HUES6 (cell line): Measurements from ENCODE around the gene BLOC1S3.

ENCODE experiments used
- H3K27ac ChIP-seq: 2 replicates; pipeline ENCODE4 v1.7.0; 2013; ENCODE audit warnings: low read depth, mild to moderate bottlenecking, low read length, inconsistent platforms
- H3K27me3 ChIP-seq: 2 replicates; pipeline ENCODE4 v1.6.1; 2013; ENCODE audit warnings: low read length; ENCODE audit not compliant: control insufficient read depth, insufficient read depth
- H3K36me3 ChIP-seq: 2 replicates; pipeline ENCODE4 v1.6.1; 2013; ENCODE audit warnings: low read length; ENCODE audit not compliant: control insufficient read depth, insufficient read depth
- H3K4me1 ChIP-seq: 2 replicates; pipeline ENCODE4 v1.6.1; 2013; ENCODE audit warnings: low read length; ENCODE audit not compliant: control insufficient read depth, insufficient read depth
- H3K4me3 ChIP-seq: 2 replicates; pipeline ENCODE4 v1.5.1; 2013; ENCODE audit warnings: low read depth, low read length
- H3K9ac ChIP-seq: one replicate; pipeline ENCODE4 v1.6.1; 2013; ENCODE audit warnings: mild to moderate bottlenecking, low read length
- H3K9me3 ChIP-seq: 2 replicates; pipeline ENCODE4 v1.6.1; 2013; ENCODE audit warnings: low read depth, low read length; ENCODE audit not compliant: control insufficient read depth, insufficient read depth

Gene BLOC1S3

DNA sequence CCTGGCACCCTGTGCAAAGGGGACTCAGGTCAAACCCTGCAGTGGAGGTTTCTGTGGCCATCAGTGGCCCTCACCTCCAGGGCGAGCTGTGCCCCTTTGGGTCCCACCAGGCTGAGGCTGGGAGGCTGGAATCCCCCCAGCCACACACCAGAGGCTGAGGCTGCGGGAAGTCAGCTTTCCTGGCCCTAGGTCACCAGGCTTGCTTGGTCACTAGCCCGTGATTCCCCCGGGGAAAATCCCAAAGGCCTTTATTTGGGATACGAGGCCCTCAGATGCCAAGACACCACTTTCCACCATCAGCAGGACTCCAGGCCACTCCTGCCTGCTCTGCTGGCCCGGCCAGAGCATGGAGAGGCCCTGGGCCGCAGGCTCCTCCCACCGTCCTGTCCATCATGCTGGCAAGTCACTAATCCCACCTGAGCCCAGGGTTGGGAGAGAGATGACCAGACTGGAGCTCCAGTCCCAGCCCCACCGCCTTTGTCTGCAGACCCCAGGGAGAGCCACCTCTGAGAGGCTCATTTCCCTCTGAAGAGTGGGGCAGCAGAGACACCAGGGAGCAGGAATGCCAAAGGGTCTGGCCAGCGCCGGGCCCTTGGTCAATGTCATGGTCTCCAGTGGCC is 22.5 kb upstream of the BLOC1S3 start:
- no peak overlapping the region for H3K4me3 ChIP-seq
- no peaks in the 10 kb centered on the region for H3K36me3 ChIP-seq
- peaks cover 44% of the 10 kb centered on the region for H3K27me3 ChIP-seq
- H3K9ac ChIP-seq: no peak overlapping the region
- H3K9me3 ChIP-seq: no peaks in the 10 kb centered on the region
- peaks cover 15% of the 10 kb centered on the region for H3K4me1 ChIP-seq
- no peak overlapping the region for H3K27ac ChIP-seq

DNA sequence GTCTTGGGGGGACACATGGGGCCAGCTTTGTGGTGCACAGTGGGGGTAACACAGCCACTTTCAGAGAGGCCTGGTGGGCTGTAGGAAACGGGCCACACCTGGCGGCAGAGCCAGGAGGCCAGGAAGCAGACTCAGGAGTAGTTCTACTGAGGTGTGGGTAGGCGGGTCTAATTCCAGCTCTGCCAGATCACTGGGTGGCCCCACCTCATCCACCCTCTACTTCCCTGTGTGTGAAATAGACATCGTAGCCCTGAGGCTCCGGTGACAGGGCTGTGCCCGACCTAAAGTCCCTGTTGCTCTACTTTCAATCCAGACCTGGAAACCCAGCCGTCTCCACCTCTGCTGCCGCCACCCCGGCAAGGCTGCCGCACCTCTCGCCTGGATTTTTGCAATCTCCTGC is 21.8 kb upstream of the BLOC1S3 start:
- peaks cover 45% of the 10 kb centered on the region for H3K27me3 ChIP-seq
- H3K27ac ChIP-seq: no peak overlapping the region
- peaks cover 18% of the 10 kb centered on the region for H3K4me1 ChIP-seq
- H3K9ac ChIP-seq: no peak overlapping the region
- H3K36me3 ChIP-seq: no peaks in the 10 kb centered on the region
- no peak overlapping the region for H3K4me3 ChIP-seq
- no peaks in the 10 kb centered on the region for H3K9me3 ChIP-seq

DNA sequence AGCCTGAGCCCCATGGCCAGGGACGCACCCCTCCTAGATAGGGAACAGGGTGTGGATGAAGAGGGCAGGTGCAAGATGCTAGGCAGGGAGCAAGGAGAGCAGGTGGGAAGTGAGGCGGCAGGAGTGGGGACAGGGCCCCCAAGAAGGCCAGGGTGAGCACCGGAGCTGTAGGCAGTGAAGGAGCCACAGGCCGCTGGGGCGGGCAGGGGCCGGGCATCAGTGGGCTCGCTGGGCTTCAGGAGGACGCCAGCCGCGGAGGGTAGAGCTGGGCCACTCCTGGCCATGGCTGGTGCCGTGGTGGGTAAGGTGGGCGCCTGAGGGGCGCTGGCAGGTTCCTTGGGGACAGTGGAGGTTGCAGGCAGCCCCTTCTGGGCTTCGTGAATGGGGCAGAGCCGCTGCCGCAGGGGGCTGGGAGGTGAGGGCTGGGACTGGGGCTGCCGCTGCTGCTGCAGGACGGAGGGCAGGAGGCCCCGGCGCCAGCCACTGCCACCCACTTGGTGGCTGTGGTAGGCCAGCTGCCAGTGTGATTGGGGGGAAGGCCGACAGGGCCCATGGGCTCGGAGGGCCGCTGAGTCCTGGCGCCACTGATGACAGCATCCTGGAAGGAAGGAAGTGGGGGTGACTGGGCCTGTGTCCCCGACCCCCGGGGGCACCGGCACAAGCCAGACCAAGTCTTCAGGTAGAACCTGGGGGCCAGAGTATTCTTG is 19.9 kb upstream of the BLOC1S3 start:
- Histone ChIP-seq H3K9me3 (no peaks in the 10 kb centered on the region), H3K4me3 (no peak overlapping the region), H3K9ac (no peak overlapping the region), H3K36me3 (no peaks in the 10 kb centered on the region), H3K4me1 (peaks cover 16% of the 10 kb centered on the region), H3K27ac (no peak overlapping the region), H3K27me3 (peaks cover 26% of the 10 kb centered on the region)

DNA sequence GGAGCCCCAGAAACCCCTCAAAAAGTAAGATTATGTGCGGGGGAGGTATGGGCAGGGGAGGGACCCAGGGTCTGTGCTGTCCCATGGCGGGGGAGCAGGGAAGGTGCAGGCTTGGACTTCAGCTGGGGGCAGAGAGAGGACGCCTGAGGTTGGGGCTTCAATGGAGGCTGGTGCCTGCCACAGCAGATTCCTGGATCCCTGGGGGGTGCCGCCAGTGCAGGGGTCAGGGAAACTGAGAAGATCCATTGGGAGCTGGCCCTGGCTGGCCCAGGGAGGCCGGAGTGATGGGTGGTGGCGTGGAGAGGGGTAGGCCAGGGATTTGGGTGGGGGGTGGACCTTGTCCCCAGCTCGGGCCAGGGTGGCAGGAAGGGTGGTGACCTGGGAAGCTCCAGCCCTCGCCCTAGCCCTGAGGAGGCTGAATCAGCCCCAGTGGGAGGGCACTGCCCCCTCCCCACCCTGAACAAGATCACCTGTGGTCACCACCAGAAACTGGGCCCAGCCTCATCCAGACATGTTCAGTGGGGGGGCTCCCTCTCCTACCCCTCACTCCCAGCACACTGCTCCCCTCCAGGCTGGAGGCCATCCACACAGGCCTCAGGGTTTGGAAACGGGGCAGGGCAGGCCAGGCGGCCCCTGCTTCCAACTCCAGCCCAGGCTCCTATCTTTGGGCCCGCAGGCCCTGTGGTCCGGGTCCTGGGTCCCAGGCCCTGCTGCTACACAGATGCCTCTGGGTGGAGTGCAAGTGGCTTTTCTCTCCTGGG is 19.2 kb upstream of the BLOC1S3 start:
- no peaks in the 10 kb centered on the region for H3K9me3 ChIP-seq
- peaks cover 18% of the 10 kb centered on the region for H3K27me3 ChIP-seq
- peaks cover 16% of the 10 kb centered on the region for H3K4me1 ChIP-seq
- H3K4me3 ChIP-seq: no peak overlapping the region
- H3K27ac ChIP-seq: no peak overlapping the region
- no peak overlapping the region for H3K9ac ChIP-seq
- no peaks in the 10 kb centered on the region for H3K36me3 ChIP-seq

DNA sequence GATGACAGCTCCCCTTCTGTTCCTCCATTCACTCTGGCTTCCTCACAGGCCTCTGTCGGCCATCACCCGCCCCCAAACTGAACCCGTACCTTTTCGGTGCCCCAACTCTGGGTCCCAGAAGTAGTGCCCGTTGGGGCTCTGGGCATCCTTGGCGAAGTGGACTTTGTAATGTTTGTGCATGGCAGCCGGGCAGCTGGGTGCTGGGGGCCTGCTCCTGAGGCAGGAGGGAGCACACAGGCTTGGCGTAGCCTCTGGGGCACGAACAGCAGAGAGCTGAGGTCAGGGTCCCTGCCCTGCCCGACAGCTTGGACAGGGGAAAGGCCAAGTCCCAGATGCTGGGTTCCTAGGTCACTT is 18.6 kb upstream of the BLOC1S3 start:
- peaks cover 17% of the 10 kb centered on the region for H3K27me3 ChIP-seq
- no peak overlapping the region for H3K4me3 ChIP-seq
- H3K4me1 ChIP-seq: peaks cover 20% of the 10 kb centered on the region
- H3K9me3 ChIP-seq: no peaks in the 10 kb centered on the region
- no peak overlapping the region for H3K27ac ChIP-seq
- H3K9ac ChIP-seq: no peak overlapping the region
- H3K36me3 ChIP-seq: no peaks in the 10 kb centered on the region

DNA sequence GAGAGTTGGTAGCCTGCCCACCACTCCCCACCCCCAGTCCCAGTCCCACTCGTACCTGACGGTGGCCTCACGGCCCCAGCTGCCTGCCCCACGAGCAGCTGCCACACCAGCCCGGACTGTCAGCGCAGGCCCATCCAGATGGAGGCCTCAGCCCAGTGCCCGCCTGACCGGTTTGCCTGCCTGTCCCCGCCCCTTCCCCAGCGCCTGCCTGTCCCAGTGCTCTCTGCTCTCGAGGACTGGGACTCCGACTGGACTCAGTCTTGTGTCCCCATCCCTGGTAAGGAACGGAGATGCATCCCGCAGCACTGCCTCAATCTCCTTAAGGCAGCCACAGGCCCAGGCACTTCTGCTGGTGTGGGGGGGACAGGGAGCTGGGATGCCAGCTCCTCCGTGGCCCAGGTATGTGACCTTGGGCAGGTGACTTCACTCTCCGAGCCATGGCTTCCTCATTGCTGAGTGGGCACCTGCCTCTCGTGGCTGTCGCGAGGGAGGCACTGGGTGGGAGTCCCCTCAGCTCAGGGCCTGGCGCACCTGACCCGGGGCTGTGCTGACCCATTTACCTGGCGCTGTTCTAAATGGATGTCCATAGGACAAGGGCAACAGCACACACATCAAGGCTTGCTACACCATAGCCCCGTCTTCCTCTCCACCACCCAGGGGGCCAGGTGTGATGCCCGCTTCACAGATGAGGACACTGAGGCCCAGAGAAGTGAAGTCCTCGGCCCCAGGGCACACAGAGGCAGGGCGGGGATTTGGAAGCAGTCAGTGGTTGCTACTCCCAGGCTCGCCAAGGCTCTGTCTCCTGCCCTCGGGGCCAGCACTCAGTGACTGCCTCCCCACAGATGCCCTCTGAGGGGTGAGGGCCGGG is 17.5 kb upstream of the BLOC1S3 start, which contains the start of gene NKPD1:
Gene NKPD1 (minus strand): TSS at position 113 of the 868 bp plus-strand sequence. CDS start 832 bp downstream, outside the sequence.
- H3K36me3 ChIP-seq: no peaks in the 10 kb centered on the region
- no peak within 1 kb of the TSS for H3K4me3 ChIP-seq
- H3K9me3 ChIP-seq: no peaks in the 10 kb centered on the region
- peaks cover 21% of the 10 kb centered on the region for H3K4me1 ChIP-seq
- H3K27ac ChIP-seq: no peak within 1 kb of the TSS
- peaks cover 14% of the 10 kb centered on the region; the same call in 1 of the 2 replicates for H3K27me3 ChIP-seq
- peak within 1 kb of the TSS; percentile 7 for H3K9ac ChIP-seq

DNA sequence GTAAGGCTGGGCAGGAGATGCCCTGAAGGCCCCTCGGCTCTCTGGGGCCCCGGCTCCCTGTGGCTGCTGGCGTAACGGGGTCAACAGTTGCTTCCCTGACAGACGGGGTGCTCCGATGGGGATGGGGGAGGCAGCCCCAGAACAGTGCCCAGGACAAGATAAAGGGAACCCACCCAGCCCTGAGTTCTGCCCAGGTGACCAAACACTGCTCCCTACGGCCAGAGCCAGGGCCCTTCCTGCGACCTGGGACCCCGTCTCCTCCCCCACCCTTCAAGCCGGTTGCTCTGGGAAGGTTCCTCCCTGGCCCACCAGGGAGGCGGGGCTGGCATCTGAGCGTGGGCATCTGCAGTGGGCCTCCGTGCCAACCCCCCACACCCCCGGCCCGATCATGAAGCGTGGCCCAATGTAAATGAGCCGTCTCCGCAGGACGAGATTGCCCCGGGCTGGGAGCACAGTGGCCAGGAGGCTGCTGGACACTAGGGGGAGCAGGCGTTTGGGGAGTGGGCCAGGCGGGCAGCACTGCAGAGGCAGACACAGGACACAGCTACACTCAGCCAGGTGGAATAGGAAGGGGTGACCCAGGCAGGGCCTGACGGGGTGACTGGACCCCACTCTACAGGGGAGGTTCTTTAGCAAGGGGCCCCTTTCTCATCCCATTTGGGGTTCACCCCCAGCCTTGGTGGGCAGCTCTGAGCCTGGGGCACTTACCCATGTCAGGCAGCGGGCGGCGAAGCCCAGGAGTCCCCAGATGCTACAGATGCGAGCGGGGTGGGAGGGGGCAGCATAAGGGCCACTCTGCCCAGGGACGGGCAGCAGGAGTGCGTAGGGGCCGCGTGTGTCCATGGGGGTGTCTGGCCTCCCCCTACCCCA is 16.6 kb upstream of the BLOC1S3 start:
- Histone ChIP-seq H3K36me3 (no peaks in the 10 kb centered on the region), H3K27me3 (peaks cover 14% of the 10 kb centered on the region; the same call in 1 of the 2 replicates), H3K9ac (peak overlapping the region; percentile 7), H3K27ac (no peak overlapping the region), H3K4me3 (no peak overlapping the region), H3K4me1 (peaks cover 22% of the 10 kb centered on the region), H3K9me3 (no peaks in the 10 kb centered on the region)

DNA sequence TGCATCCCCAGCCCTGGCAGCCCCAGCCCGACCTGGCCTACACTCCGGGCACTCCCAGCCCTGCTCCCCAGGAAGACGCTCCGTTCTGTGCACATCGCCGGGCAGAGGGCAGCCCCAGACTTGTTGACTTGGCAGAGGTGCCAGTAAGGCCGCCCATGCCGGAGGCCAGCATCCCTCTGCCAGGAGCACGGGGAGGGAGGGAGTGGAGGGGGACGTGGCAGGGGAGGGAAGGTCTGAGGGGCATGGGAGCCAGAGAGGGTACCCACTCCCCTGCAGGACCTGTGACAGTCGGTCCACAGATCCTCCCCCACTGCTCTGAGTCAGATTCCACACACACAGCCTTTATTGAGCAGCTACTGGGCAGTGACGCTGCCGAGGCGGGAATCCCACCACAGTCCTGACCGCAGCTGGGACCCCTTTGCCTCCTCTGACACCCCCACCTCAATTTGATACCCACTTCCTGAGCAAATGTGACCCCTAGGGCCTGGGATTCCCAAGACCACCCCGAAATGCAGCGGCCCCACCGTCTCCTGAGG is 15.9 kb upstream of the BLOC1S3 start:
- Histone ChIP-seq H3K4me1 (peaks cover 25% of the 10 kb centered on the region), H3K27ac (no peak overlapping the region), H3K27me3 (peaks cover 14% of the 10 kb centered on the region; the same call in 1 of the 2 replicates), H3K4me3 (no peak overlapping the region), H3K36me3 (no peaks in the 10 kb centered on the region), H3K9me3 (no peaks in the 10 kb centered on the region), H3K9ac (no peak overlapping the region)

DNA sequence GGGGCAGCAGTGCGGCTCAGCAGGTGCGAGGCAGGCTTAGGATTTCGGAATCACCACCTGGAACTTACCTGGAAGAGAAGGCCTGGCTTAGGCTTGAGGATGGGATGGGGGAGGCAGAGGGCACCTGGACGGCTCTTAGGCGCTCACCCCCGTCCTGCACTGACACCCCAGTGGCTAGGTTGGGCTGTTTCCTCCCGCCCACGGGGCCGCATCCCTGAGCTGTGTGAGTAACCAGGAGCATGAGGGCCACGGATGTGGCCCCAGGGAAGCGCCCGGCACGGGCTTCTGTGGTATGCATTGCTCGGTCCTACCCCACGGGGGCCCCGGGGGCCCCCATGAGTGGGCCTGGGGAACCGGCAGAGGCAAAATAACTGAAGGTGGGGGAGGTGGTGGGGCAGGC is 15.4 kb upstream of the BLOC1S3 start:
- Histone ChIP-seq H3K27ac (no peak overlapping the region), H3K4me1 (peaks cover 25% of the 10 kb centered on the region), H3K4me3 (no peak overlapping the region), H3K9ac (no peak overlapping the region), H3K9me3 (no peaks in the 10 kb centered on the region), H3K36me3 (no peaks in the 10 kb centered on the region), H3K27me3 (peaks cover 11% of the 10 kb centered on the region; the same call in 1 of the 2 replicates)
